Ishikawa (cell line): ENCODE measurements around the gene SLC16A2.

Source experiments
- CEBPB ChIP-seq: IDR thresholded peaks from 2 replicates; pipeline ENCODE4 v1.6.1; 2012
- CREB1 ChIP-seq: IDR thresholded peaks from 2 replicates; pipeline ENCODE4 v1.6.1; 2012; ENCODE audit warnings: low read depth
- EGR1 ChIP-seq: IDR thresholded peaks from 2 replicates; pipeline ENCODE4 v1.6.1; 2012
- EP300 ChIP-seq: IDR thresholded peaks from 2 replicates; pipeline ENCODE4 v1.6.1; 2012; ENCODE audit warnings: borderline replicate concordance
- FOXM1 ChIP-seq: IDR thresholded peaks from 2 replicates; pipeline ENCODE4 v1.6.1; 2012; ENCODE audit warnings: low read depth, borderline replicate concordance
- MAX ChIP-seq: IDR thresholded peaks from 2 replicates; pipeline ENCODE4 v1.6.1; 2012
- NFIC ChIP-seq: IDR thresholded peaks from 2 replicates; pipeline ENCODE4 v1.6.1; 2012
- RAD21 ChIP-seq: IDR thresholded peaks from 2 replicates; pipeline ENCODE4 v1.6.1; 2012; ENCODE audit warnings: low read depth
- REST ChIP-seq: IDR thresholded peaks from 2 replicates; pipeline ENCODE4 v1.6.1; 2012; ENCODE audit warnings: low read depth, mild to moderate bottlenecking
- TAF1 ChIP-seq: IDR thresholded peaks from 2 replicates; pipeline ENCODE4 v1.6.1; 2012; ENCODE audit warnings: low read depth, mild to moderate bottlenecking
- TCF12 ChIP-seq: IDR thresholded peaks from 2 replicates; pipeline ENCODE4 v1.6.1; 2012; ENCODE audit warnings: low read depth
- TEAD4 ChIP-seq: IDR thresholded peaks from 2 replicates; pipeline ENCODE4 v1.6.1; 2012
- YY1 ChIP-seq: IDR thresholded peaks from 2 replicates; pipeline ENCODE4 v1.6.1; 2012; ENCODE audit warnings: low read depth
- ZBTB7A ChIP-seq: IDR thresholded peaks from 2 replicates; pipeline ENCODE4 v1.6.1; 2012; ENCODE audit warnings: low read depth
- TF ChIP-seq, protein P1 (sequence below): IDR thresholded peaks from 2 replicates; pipeline ENCODE4 v1.6.1; 2012

SLC16A2 gene

DNA sequence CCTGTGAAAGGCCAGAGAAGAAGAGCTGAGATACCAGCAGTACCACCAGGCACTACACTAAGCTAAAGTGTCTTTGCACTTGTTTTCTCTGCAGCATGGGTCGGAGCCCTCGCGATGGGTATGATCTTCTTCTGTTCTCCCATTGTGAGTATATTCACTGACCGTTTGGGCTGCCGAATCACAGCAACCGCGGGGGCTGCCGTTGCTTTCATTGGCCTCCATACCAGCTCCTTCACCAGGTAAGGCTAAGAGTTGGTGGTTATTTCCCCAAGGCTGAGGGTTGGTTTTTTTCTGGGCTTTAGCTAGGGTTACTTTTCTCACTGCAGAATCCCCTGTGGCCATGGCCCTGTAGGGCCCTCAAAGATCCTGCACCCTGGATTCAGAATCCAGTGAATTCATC lies 99.6 kb downstream of the SLC16A2 start:
- TF ChIP-seq, protein P1, sequence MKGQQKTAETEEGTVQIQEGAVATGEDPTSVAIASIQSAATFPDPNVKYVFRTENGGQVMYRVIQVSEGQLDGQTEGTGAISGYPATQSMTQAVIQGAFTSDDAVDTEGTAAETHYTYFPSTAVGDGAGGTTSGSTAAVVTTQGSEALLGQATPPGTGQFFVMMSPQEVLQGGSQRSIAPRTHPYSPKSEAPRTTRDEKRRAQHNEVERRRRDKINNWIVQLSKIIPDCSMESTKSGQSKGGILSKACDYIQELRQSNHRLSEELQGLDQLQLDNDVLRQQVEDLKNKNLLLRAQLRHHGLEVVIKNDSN, result no peak
- TF ChIP-seq FOXM1 (no peak), EGR1 (no peak), TCF12 (no peak), CREB1 (no peak), REST (no peak), YY1 (no peak)

- TF ChIP-seq NFIC (no peak), MAX (no peak), TCF12 (no peak)
Observed at GRCh38 chrX:74521961-74522751, 100.9 kb downstream of the SLC16A2 start.

GRCh38 chrX:74523224-74523623 lies 101.9 kb downstream of the SLC16A2 start:
- TF ChIP-seq YY1 (no peak), ZBTB7A (no peak), RAD21 (no peak), REST (no peak), CREB1 (no peak), NFIC (no peak), EGR1 (no peak), TCF12 (no peak), TAF1 (no peak)
- TF ChIP-seq, protein P1, result no peak

GRCh38 chrX:74523870-74524735 lies 102.8 kb downstream of the SLC16A2 start:
- TF ChIP-seq TEAD4, result no peak
- no peak for TF ChIP-seq ZBTB7A
- TF ChIP-seq CEBPB, result no peak
- no peak for TF ChIP-seq EP300
- no peak for TF ChIP-seq FOXM1
- no peak for TF ChIP-seq CREB1
- no peak for TF ChIP-seq NFIC
- TF ChIP-seq EGR1, result no peak
- no peak for TF ChIP-seq RAD21

GRCh38 chrX:74525116-74525515 lies 103.8 kb downstream of the SLC16A2 start:
- no peak for TF ChIP-seq TCF12
- no peak for TF ChIP-seq NFIC
- no peak for TF ChIP-seq RAD21
- no peak for TF ChIP-seq CEBPB
- no peak for TF ChIP-seq EGR1
- no peak for TF ChIP-seq REST
- TF ChIP-seq MAX, result no peak
- no peak for TF ChIP-seq ZBTB7A
- no peak for TF ChIP-seq YY1
- TF ChIP-seq TEAD4, result no peak
- TF ChIP-seq, protein P1, result no peak
- no peak for TF ChIP-seq CREB1
- TF ChIP-seq FOXM1, result no peak
- TF ChIP-seq TAF1, result no peak
- TF ChIP-seq EP300, result no peak
